Dedifferentiated amniotic fluid mesenchymal stem cell (primary cell): ENCODE data around the gene ME2.
"Not testable (repeated sequence)": the region's sequence is repeated elsewhere in the genome, so short reads cannot be mapped to it uniquely, and the experiment has no call there.

Experiments
- DNase-seq: peaks from one replicate; pipeline ENCODE4 v3.0.0-alpha.2; 2016; ENCODE audit errors: extremely low spot score

Gene ME2

DNA sequence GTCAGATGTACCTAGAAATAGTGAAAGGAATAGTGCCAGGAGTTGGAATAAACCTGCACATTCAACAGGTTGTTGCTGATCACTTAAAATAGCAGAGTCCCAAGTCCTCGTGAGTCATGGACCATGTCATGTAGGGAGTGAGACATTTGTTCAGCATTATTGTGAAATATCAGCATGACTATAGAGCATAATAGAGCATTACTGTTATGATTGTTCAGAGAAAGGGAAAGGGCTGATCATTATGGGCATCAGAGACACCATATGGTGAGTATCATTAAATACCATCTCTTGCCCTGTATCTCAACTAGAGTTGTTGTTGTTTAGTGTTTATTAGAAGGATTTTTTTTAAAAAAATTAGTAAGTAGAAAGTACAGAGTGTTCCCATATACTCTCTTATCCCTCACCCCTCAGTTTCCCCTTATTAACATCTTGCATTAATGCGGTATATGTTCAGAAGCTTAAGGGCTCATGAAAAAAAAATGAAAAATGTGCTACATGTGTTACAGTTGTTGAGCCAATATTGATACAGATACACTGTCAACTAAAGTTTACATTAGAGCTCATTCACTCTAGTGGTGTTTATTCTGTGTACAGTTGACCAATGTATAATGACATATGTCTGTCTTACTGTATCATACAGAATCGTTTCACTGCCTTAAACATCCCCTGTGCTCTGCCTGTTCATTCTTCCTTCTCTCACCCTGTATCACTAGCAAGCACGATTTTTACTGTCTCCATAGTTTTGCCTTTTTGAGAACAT lies 94.6 kb downstream of the ME2 start:
- no peak for DNase-seq

DNA sequence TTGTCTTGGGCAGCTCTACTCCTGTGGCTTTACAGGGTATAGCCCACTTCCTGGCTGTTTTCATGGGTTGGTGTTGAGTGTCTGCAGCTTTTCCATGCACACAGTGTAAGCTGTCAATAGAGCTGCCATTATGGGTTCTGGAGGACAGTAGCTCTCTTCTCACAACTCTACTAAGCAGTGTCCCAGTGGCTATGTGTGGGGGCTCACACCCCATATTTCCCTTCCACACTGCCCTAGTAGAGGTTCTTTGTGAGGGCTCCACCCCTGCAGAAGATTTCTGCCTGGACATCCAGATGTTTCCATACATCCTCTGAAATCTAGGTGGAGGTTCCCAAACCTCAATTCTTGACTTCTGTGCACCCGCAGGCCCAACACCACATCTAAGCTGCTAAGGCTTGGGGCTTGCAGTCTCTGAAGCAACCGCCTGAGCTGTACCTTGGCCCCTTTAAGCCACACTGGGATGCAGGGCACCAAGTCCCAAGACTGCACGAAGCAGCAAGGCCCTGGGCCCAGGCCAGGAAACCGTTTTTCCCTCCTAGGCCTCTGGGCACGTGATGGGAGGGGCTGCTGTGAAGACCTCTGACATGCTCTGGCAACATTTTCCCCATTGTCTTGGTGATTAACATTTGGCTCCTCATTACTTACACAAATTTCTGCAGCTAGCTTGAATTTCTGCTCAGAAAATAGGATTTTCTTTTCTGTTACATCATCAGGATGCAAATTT lies 98.3 kb downstream of the ME2 start:
- no peak for DNase-seq

DNA sequence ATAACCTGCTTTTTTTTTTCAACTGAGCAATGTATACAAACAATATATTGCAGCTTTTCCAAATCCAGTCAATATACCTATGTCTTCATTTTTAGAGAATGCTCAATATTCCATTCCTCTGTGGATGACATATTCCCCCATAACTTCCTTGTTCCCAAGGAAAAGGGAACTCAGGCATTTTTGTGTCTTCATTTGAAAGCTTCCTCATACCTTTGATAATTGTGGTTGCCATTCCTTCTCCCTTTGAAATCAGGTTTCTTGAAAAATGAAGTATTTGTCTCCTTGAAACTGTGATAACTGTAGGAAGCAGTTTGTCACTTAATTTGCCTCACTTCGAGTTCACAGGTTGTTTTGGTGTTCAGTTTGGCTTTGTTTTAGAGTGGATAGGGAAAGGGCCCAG lies 102.5 kb downstream of the ME2 start:
- no peak for DNase-seq

DNA sequence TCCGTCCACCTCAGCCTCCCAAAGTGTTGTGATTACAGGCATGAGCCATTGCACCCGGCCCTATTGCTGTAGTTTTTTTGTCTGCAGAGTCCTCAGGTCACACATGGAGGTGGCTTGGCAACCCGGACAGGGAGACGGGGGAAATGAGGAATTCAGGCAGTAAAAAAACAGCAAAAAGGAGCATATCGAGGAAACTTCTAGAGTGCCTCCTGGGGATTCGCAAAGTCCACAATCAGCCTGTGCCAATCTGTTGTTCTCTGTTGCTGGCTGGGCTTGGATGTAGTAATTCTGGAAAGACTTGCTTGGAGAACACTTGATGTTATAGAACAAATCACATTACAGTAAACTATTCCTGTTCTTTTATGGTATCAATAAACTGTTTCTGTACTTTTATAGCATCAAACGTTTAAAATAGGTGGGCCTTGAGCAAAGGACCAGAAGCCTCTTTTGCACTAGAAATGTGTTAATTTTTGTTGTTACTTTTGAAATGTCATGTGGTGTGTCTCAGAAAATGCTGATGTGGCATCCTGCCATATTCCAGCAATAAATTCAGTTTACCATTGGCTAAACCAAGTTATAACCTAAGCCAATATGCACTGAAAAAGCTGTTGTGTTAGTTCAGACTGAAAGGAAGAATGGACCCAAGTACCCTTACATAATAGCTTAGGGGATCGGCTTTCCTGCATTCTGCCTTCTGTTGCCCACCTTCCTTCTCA lies 103.3 kb downstream of the ME2 start:
- DNase-seq: no peak

DNA sequence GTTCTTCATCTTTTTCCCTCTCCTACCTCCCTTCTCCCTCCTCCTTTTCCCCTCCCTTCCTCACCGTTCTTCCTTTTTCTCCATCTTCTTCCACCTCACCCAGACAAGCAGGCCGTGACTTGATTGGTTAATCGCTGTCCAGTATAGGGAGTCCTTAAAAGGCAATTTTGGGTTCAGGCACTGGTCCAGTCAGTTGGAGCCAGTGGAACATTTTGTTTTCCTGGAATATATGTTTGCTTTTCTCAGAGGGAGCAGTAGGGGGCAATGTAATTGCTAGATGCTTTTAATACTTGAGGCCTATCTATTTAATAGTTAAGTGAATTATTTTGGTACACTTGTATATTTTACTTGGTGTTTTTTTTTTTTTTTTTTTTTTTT lies 103.9 kb downstream of the ME2 start:
- no peak for DNase-seq

DNA sequence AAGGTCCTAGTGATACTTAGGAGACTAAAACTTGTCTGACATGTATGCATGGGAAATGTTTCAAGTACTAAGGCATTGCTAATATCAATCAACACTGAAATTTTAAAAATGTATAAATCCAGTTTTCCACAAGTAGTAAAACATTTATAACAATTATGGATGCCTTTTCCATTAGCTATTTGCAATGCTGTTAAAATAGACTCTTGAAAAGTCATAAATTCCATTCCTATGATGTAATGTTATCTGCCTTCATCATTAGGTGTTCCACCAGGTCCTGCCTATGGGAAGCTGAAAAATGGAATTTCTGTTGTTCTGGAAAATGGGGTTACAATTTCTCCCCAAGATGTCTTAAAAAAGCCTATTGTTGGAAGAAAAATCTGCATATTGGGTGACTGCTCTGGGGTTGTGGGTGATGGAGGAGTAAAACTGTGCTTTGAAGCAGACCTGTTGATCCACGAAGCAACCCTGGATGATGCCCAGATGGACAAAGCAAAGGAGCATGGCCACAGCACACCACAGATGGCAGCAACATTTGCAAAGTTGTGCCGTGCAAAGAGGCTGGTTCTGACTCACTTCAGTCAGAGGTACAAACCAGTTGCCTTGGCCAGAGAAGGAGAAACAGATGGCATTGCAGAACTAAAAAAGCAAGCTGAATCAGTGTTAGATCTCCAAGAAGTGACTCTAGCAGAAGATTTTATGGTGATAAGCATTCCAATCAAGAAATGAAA lies 107.6 kb downstream of the ME2 start:
- no peak for DNase-seq

DNA sequence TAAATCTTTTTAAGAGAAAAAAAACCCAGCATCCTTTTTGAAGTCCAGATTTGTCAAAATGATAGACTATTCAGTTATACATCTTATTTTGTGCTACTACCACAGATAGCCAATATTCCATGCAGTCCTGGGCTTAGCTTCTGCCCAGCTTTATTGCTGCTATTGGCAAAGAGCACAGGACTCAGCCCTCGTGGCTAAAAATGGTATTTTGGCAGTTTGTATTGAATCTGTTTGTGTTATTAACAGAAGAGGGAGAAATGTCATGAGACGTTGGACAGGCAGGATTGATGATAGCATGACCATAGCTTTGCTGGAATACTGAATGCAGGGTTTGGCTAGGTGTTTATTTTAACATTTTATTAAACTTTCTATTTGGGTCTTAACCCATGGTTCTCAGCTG lies 108.3 kb downstream of the ME2 start:
- no peak for DNase-seq

DNA sequence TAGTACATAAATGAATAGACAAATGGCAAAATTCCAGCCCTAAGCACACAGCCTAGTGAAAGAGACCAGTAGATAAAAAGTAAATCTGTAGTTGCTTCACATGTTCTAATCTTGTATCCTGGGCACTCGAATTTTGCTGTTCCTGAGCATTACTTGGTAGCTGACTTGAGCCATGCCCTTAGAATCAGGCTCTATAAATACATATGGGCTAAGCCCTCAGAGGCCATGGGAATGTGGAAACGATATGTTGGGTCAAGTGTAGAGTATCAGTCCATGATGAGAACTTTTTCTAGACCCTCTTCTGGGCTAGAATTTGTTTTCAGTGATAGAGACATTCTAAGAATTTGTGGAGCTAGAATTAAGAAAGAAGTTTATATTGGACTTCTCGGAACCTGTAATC lies 110.8 kb downstream of the ME2 start:
- no peak for DNase-seq

DNA sequence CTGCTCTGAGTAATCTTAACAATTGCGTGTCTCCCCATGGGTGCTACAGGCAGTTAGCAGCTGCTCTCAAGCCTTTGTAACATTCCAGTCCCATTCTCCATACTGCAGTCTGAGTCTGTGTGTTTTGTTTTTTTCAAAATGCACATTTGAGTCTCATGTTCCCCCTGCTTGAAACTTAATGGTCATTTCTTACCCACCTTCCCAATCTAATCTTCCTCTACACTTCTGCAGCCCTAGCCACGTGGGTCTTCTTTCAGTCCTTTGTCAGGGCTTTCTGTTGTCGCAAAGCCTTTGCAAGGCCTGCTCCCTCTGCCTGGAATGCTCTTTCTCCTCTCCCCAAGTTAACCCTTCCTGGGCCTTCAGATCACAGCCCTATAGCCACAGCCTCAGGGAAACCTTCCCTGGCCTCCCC lies 113.4 kb downstream of the ME2 start:
- DNase-seq: no peak

DNA sequence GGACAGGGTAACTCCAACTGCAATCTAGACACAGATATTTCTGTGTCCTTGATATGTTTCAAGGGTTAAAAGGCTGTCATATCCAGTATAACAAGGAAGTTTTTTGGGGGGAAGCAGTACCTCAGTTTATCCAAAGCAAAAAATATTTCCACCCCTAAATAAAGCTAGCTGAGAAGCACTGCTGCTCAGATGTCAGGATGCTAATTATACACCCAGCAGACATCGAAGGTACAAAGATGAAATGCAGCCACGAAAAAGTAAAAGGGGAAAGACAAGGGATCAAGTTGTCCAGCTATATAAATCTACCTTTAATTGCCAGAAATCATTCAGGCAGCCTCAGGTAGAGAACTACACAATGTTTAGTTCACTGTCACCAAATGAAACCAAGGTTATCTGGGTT lies 115.1 kb downstream of the ME2 start:
- no peak for DNase-seq

DNA sequence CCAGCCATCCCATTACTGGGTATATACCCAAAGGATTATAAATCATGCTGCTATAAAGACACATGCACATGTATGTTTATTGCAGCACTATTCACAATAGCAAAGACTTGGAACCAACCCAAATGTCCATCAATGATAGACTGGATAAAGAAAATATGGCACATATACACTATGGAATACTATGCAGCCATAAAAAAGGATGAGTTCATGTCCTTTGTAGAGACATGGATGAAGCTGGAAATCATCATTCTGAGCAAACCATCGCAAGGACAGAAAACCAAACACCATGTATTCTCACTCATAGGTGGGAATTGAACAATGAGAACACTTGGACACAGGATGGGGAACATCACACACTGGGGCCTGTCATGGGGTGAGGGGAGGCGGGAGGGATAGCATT lies 124.3 kb downstream of the ME2 start:
- not testable (repeated sequence) for DNase-seq
